WI38 (cell line): ENCODE data around the gene NXPH4.

Experiments used
- H3K4me3 ChIP-seq: 2 replicates; pipeline ENCODE4 v1.5.1; 2011; ENCODE audit warnings: low read depth, mild to moderate bottlenecking, control low read depth, low read length
- TF ChIP-seq, protein P1 (sequence below): IDR thresholded peaks from 2 replicates; pipeline ENCODE4 v1.5.1; 2012; ENCODE audit warnings: low read depth, mild to moderate bottlenecking, control low read depth, low read length

The NXPH4 gene

GRCh38 chr12:57219993-57220754, 3.6 kb downstream of the NXPH4 start:
- no peak overlapping the region for H3K4me3 ChIP-seq
- TF ChIP-seq, protein P1, sequence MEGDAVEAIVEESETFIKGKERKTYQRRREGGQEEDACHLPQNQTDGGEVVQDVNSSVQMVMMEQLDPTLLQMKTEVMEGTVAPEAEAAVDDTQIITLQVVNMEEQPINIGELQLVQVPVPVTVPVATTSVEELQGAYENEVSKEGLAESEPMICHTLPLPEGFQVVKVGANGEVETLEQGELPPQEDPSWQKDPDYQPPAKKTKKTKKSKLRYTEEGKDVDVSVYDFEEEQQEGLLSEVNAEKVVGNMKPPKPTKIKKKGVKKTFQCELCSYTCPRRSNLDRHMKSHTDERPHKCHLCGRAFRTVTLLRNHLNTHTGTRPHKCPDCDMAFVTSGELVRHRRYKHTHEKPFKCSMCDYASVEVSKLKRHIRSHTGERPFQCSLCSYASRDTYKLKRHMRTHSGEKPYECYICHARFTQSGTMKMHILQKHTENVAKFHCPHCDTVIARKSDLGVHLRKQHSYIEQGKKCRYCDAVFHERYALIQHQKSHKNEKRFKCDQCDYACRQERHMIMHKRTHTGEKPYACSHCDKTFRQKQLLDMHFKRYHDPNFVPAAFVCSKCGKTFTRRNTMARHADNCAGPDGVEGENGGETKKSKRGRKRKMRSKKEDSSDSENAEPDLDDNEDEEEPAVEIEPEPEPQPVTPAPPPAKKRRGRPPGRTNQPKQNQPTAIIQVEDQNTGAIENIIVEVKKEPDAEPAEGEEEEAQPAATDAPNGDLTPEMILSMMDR = no peak

DNA sequence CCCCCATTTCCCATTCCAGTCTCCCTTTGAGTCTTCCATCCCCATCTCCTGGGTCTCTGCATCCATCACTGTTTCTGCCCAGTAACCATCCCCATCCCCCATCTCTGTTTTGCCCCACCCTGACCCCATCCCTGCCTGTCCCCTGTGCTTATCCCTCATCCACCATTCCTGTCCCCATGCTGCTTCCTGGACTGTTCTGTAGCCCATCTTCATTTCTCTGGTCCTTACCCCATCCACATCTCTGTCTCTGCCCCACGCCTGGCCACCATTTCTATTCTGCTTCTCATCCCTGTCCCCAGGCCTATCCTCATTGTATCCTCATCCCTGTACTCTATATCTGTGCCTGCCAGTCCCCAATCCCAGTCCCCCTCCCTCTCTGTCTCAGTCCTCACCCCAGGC, 4.2 kb downstream of the NXPH4 start:
- TF ChIP-seq, protein P1 = no peak
- H3K4me3 ChIP-seq = no peak overlapping the region

GRCh38 chr12:57221169-57221917, 4.7 kb downstream of the NXPH4 start:
- TF ChIP-seq, protein P1 = no peak
- no peak overlapping the region for H3K4me3 ChIP-seq

- no peak overlapping the region for H3K4me3 ChIP-seq
- TF ChIP-seq, protein P1 = no peak
These were observed 5.9 kb downstream of the NXPH4 start for GRCh38 chr12:57222286-57223190.

DNA sequence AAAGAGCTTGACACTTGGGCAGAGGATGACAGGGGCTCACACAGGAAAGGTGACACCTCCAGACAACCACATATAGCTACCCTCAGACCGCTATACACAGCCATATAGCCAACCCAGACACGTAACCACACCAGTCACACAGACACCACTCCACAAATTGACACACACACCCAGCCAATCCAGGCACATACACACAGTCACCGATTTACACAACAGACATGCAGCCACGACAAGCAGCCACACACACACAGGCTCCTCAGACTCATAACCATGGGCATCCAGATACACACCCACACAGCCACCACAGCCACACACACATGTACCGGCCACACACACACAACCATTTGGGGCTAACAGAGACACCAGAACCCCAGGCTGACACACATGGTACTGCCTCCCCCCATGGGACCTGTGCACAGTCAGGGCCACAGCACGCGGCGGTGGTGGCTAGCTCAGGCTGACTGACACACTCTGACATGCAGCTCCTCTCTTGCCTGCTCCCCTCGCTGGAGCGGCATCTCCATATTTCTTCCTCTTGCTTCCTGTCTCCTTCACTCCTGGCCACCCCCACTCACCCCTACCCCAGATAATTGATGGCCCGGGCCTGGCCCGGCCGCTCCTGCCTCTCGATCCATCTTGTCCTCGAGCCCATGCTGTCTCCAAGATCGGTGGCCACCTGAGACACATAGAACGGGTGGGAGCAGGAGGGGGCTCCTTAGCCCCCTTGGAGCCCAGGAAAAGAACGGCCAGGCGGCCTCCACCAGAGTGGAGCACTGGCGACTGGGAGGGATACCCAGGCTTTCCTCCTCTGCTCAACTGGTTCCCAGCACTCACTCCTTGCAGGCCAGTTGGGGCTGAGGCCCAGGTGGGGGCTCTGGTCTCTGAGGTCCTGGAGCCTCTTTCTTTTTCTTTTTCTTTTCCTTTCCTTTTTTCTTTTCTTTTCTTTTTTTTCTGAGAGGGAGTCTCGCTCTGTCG, 6.9 kb downstream of the NXPH4 start:
- no peak overlapping the region for H3K4me3 ChIP-seq
- TF ChIP-seq, protein P1 = no peak

DNA sequence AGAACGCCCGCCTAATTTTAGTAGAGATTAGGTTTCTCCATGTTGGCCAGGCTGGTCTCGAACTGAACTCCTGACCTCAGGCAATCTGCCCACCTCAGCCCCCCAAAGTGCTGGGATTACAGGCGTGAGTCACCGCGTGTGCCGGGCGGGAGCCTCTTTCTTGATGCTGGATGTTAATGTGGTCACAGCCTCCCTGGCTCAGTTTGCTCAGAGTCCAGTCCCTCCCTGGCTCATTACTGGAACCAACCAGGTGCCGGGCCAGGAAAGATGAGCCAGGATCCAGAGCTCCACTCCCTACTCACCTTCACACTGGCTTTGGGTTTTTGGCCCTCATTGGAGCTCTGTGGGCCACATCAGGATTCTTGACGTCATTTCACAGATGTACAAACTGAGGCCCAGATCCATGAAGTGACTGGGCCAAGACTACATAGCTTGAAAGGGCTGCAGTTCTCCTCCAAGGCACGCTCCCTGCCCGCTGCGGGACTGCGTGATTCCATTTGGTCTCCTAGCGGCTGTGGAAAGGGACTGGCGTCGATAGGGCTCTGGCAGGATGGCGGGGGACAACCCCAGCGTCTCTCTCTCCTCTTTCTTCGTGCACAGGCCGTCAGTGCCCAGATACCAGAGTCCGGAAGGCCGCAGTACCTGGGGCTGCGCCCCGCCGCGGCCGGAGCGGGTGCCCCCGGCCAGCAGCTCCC, 7.8 kb downstream of the NXPH4 start:
- TF ChIP-seq, protein P1 = no peak
- no peak overlapping the region for H3K4me3 ChIP-seq
